ENCODE results near the gene MBP. TPM values are rescaled to one million over a fixed set of nuclear protein-coding genes. Genes with fewer than 3 reads are reported as not detected.

MBP gene
- total RNA-seq, 2 donors from 2014 or later, result 41.7 to 42.2 TPM

- Histone ChIP-seq H3K27ac (no peak overlapping the region), H3K27me3 (replicated peaks; ENCODE audit: insufficient read depth) (no peaks in the 10 kb centered on the region), H3K4me3 (no peak overlapping the region), H3K9me3 (no peaks in the 10 kb centered on the region), H3K4me1 (ENCODE audit: control insufficient read depth in 1 of 2, low read depth in 2 of 2) (peaks cover 0 to 16% of the 10 kb centered on the region in 2 donors), H3K36me3 (peaks cover 11% of the 10 kb centered on the region)
- TF ChIP-seq CTCF (IDR thresholded peaks at IDR 0.05), result no peak
- ATAC-seq (ENCODE audit: insufficient number of reproducible peaks, low FRiP score, low read depth) (no peak), DNase-seq (ENCODE audit: low spot score) (no peak)
Measured at GRCh38 chr18:76956648-76957047, 175.9 kb downstream of the MBP start.

GRCh38 chr18:76955524-76956170 lies 176.9 kb downstream of the MBP start:
- no peaks in the 10 kb centered on the region for H3K9me3 ChIP-seq
- TF ChIP-seq CTCF (IDR thresholded peaks at IDR 0.05), result no peak
- no peak for ATAC-seq (ENCODE audit: insufficient number of reproducible peaks, low FRiP score, low read depth)
- peaks cover 7% of the 10 kb centered on the region for H3K36me3 ChIP-seq
- H3K27me3 ChIP-seq (replicated peaks; ENCODE audit: insufficient read depth), result no peaks in the 10 kb centered on the region
- no peak overlapping the region for H3K27ac ChIP-seq
- peaks cover 0 to 16% of the 10 kb centered on the region in 2 donors for H3K4me1 ChIP-seq (ENCODE audit: control insufficient read depth in 1 of 2, low read depth in 2 of 2)
- no peak overlapping the region for H3K4me3 ChIP-seq
- no peak for DNase-seq (ENCODE audit: low spot score)

- no peaks in the 10 kb centered on the region for H3K27me3 ChIP-seq (replicated peaks; ENCODE audit: insufficient read depth)
- peak overlapping the region; percentile 45 for H3K4me3 ChIP-seq
- DNase-seq (ENCODE audit: low spot score) (no peak), ATAC-seq (ENCODE audit: insufficient number of reproducible peaks, low FRiP score, low read depth) (no peak)
- H3K9me3 ChIP-seq, result no peaks in the 10 kb centered on the region
- peak overlapping the region; percentile 7 to 21 for H3K27ac ChIP-seq
- H3K36me3 ChIP-seq, result peaks cover 2% of the 10 kb centered on the region
- TF ChIP-seq CTCF (IDR thresholded peaks at IDR 0.05), result no peak
- H3K4me1 ChIP-seq (ENCODE audit: control insufficient read depth in 1 of 2, low read depth in 2 of 2), result peaks cover 0 to 11% of the 10 kb centered on the region in 2 donors
Measured at GRCh38 chr18:76953583-76954233, 178.9 kb downstream of the MBP start.

- Histone ChIP-seq H3K4me1 (ENCODE audit: control insufficient read depth in 1 of 2, low read depth in 2 of 2) (peaks cover 0 to 10% of the 10 kb centered on the region in 2 donors), H3K9me3 (no peaks in the 10 kb centered on the region), H3K27ac (peak overlapping the region; percentile 7 to 21), H3K4me3 (peak overlapping the region; percentile 45), H3K27me3 (replicated peaks; ENCODE audit: insufficient read depth) (no peaks in the 10 kb centered on the region), H3K36me3 (peaks cover 2% of the 10 kb centered on the region)
- DNase-seq (ENCODE audit: low spot score) (no peak), ATAC-seq (ENCODE audit: insufficient number of reproducible peaks, low FRiP score, low read depth) (no peak)
- TF ChIP-seq CTCF (IDR thresholded peaks at IDR 0.05), result no peak
Measured at GRCh38 chr18:76953156-76953555, 179.4 kb downstream of the MBP start.

GRCh38 chr18:76952747-76953146 lies 179.8 kb downstream of the MBP start:
- ATAC-seq (ENCODE audit: insufficient number of reproducible peaks, low FRiP score, low read depth) (no peak), DNase-seq (ENCODE audit: low spot score) (no peak)
- no peak for TF ChIP-seq CTCF (IDR thresholded peaks at IDR 0.05)
- H3K4me1 ChIP-seq (ENCODE audit: control insufficient read depth in 1 of 2, low read depth in 2 of 2), result peaks cover 0 to 10% of the 10 kb centered on the region in 2 donors
- no peak overlapping the region for H3K27ac ChIP-seq
- peaks cover 2% of the 10 kb centered on the region for H3K36me3 ChIP-seq
- H3K4me3 ChIP-seq, result no peak overlapping the region
- H3K27me3 ChIP-seq (replicated peaks; ENCODE audit: insufficient read depth), result no peaks in the 10 kb centered on the region
- no peaks in the 10 kb centered on the region for H3K9me3 ChIP-seq

All from thoracic aorta (tissue), 2 donors.